ENCODE results near the gene ODF4.
"Not testable (repeated sequence)": the region's sequence is repeated elsewhere in the genome, so short reads cannot be mapped to it uniquely, and the experiment has no call there.

Gene ODF4

DNA sequence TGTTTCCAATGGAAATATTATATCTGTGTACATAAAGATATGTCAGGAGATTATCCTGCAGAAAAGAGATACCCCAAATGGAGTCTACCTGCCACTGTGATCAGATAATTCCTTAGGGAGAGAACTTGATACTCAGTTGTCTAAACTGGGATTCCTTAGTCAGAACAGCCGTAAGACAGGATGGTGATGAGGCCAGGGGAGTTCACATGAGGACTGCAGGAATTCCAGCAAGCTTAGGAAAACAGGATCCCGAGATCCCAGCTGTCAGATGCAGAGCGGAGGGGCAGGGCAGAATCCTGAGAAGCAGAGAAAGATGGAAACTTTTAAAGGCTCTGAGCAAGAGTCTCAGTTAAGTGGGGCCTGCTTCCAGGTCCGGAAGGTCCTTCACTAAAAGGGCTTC, 32.1 kb downstream of the ODF4 start:
- DNase-seq, result no peak

DNA sequence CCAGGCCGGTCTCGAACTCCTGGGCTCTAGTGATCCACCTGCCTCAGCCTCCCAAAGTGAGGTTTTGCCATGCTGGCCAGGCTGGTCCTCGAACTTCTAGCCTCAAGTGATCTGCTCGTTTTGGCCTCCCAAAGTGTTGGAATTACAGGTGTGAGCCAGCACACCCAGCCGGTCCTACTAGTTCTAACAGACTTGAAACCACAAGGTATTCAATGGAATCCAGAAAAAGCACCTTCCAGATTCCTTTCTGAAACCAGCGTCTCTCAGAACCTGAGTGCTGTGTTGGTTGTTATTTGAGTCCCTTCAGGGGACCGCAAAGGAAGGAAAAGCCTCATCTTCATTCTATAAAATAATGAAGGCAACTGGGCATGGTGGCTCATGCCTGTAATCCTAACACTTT, 32.8 kb downstream of the ODF4 start:
- no peak for DNase-seq

DNA sequence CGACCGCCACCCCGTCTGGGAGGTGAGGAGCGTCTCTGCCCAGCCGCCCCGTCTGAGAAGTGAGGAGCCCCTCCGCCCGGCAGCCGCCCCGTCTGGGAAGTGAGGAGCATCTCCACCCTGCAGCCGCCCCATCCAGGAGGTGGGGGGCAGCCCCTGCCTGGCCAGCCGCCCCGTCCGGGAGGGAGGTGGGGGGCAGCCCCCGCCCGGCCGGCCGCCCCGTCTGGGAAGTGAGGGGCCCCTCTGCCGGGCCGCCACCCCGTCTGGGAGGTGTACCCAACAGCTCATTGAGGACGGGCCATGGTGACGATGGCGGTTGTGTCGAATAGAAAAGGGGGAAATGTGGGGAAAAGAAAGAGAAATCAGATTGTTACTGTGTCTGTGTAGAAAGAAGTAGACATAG, 34.2 kb downstream of the ODF4 start:
- not testable (repeated sequence) for DNase-seq

DNA sequence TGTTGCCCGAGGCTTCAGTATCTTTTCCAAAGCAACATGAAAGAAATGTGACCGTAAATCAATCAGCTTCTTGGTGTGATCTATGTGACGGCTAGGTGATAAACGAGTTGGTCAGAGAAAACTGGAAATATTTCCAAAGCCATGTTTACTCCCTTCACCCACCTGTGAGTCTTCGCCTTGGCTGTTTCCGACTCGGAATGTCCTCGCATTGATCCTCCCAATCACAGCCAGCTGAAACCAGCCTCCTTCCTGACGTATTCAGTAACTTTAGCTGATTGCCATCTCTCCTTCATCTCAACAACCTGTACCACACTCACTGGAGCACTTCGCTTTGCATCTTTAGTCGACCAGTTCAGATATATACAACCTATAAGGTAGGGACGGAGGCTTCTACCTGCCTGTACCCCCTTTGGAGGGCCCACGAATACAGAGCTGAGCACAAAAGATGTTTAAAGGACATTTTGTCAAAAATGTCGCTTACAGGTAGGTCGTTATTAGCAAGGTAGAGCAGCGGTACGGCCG, 36.2 kb downstream of the ODF4 start:
- peak; percentile 68 for DNase-seq

DNA sequence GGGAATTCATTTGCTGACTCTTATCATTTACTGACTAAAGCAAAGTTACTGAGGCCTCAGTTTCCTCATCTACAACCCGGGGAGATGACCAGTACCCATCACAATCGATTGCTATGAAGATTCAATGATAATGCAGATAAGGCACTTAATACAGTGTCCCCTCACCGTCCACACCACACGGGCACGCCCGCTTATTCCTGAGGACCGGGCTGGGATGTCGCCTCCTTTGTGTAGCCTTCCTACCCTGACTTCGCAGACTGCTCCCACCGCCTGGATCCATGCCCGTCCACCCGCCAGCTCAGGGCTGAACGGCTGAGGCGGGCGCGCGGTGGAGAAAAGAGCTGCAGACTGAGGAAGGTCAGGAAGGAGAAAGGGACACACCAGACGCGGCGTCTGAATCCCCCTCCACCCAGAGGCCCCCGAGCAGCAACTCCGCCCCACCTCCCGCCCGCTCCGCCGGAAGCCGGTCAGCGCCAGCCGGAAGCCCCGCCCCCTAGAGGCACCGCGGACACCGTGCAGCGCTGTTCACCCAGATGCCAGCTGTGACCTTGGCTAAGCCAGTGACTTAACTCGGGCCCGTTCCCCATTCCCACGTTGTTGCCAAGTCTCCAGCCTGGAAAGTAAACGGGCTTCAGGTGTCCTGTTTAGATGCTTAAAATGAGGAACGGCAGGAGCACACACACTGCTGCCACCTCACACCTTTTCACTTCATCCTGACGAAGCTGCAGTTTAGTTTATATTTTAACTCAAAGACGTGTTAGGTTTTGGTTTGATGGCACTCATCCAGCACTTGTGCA, 36.8 kb downstream of the ODF4 start, which contains the start of gene KRABD2:
Gene KRABD2, minus strand, starts transcription at position 434 of the 797 bp plus-strand sequence.
- peak; percentile 69 for DNase-seq

DNA sequence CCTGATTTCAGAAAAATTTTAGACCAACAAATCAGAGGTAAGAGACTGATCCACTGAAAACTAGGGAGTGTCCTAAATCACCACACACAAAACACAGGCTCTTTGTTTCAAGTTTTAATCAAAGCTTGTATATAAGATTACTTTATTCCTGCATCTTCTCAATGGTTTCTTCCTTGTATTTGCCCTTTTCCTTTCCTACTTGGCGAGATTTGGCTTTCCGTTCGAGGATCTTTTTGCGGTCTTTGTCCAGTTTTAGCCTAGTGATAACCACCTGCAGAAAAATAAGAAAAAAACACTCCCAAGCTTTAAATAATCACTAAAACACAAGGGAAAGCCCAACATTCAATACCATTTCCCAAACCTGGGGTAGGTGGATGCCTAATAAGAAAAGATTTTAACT, 37.8 kb downstream of the ODF4 start:
- no peak for DNase-seq

DNA sequence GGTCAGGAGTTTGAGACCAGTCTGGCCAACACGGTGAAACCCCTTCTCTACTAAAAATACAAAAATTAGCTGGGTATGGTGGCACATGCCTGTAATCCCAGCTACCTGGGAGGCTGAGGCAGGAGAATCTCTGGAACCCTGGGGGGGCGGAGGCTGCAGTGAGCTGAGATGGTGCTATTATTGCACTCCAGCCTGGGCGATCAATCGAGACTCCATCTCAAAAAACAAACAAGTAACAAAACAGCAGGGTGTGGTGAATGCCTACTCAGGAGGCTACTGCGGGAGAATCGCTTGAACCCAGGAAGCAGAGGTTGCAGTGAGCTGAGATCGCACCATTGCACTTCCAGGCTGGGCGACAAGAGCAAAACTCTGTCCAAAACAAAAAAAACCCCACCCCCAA, 38.5 kb downstream of the ODF4 start:
- not testable (repeated sequence) for DNase-seq

DNA sequence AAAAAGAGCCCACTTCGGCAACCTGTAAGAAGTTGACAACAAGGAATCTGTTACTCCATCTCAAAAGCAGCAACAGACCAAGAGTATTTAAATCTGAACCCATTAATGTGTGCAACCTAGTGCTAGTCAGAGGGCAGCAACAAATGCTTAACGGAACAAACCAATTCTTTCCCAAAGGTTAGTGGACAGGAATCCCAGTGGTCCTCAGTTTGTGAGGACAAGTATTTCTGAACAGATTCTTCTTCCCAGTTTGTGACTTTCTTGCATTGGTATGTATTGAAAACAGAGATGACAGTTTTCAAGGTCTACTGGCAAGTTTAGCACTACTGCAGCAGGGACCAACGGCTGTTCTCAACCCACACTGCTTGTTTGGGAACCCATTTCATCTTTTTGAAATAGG, 40.4 kb downstream of the ODF4 start:
- no peak for DNase-seq

DNA sequence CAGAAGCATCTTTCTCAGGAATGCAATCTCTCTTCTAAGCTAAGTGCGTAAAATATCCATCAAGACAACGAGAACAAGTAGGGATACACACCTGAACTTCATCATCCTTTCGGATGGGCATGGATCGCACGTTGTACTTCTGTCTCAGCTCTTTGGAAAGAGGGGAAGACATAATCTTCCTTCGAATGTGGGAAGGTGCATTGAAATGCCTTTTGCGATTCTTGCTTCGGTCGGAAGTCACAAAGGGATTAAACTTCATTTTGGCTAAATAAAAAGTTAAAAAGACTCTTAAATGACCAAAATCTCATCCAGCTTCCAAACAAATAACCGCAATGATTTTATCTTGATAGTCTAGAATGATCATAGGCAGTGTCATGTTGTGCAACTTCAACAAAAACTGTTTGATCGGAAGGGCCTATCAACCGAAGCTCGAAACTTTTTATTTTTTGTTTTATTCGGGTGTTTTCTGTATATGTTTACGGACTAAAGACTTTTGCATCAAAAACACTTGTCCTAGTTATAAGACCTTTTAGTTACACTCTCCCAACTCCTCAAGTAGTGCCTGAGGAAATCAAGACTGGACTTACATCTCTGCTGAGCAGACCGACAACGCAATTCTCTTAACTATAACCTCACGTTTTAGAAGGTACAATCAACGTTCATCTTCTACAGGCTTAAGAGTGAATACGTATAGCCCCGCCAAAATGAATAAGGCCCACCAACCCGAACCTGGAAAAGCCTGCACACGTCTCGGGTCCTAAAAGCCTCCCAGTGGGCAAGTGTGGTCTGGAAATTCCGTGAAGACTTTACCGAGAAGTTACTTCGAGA, 42.6 kb downstream of the ODF4 start:
- no peak for DNase-seq

DNA sequence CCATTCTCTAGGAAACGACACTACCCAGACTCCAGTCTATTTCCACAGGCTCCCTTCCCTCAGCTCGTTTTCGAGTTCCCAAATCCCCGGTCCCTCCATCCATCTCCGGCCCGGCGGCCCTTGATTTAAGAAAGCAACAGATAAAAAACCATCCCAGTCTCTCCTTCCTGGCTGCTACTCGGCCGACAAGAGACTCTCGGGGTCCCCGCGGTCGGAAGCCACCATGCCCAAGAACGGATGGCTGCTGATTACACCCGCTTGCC, 43.2 kb downstream of the ODF4 start:
- no peak for DNase-seq

DNA sequence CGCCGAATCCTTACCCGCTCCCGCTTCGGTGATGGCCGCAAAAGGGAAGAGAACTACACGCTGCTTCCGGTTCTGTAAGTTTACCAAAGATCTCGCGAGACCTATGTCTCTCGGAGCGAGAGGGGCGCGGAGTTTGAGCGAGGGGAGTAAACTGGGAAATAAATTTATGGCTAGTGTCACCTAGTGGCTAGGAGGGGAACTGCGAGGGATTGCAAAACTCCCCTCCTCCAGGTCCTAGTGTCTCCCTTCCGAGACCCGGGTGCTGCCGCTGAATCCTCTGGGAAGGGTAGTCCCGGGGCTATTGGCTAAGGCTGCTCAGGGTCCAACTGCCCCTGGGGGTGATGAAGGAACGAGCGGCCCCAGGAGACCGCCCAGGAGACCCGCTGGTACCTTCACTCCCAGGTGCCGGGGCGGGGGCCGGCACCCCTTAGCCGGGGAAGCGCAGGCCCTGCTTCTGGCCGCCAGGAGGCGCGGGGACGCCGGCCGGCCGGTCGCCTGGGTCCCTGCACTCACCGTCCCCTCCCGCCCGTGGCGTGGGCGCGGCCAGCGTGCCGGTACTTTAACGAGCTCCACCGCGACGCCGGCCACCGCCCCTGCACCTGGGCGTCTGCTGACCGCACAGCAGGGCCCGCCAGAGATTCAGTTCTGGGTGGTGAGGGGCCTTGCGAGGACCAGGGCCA, 43.6 kb downstream of the ODF4 start, which contains the start of gene RPL26:
Gene RPL26, minus strand, starts transcription at position 51 of the 680 bp plus-strand sequence. CDS start 883 bp downstream, outside the sequence.
- DNase-seq, result peak; percentile 98

DNA sequence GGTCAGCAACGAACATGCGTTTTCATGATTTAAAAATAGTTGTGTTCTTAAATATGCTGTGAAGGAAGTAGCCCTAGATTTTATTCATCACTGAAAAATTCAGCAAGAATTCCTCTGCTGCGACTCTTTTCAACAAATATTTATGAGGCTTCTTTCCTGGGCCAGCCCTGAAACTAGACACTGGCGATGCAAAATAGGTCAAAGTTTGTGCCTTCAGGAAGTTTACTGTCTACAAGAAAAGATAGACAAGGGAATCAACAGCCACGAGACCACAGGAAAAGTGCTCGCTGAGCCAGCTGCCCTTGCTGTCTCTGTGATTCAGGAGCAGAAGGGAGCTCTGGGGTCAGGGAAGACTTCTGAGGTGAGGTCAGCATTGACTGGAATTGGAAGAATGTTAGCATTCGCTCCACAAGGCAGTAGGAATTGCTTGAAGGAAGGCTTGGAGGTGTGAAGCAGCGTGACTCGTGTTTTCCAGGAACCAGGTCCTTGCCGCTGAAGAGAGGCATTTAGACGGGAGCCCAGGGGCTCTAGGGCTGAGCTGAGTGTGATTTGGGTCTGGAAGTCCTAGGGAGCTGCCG, 45.2 kb downstream of the ODF4 start:
- peak; percentile 83 for DNase-seq

DNA sequence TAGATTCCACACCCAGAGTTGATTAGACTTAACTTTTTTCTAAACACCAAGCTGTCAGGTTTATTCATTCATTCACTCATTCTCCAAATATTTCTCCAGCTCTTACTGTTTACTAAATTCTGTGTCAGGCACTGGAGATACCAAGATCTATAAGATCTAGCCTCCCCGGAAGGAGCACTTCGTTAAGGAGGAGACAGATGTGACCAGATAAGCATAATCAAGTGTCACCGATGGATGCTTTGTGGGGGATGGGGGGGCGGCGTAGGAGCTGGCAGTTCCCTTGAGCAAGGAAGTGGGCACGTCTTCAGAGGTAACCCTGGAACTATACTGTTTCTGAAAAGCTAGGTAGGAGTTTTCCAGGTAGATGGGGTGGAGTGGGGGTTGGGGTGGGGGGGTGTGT, 47.2 kb downstream of the ODF4 start:
- no peak for DNase-seq

DNA sequence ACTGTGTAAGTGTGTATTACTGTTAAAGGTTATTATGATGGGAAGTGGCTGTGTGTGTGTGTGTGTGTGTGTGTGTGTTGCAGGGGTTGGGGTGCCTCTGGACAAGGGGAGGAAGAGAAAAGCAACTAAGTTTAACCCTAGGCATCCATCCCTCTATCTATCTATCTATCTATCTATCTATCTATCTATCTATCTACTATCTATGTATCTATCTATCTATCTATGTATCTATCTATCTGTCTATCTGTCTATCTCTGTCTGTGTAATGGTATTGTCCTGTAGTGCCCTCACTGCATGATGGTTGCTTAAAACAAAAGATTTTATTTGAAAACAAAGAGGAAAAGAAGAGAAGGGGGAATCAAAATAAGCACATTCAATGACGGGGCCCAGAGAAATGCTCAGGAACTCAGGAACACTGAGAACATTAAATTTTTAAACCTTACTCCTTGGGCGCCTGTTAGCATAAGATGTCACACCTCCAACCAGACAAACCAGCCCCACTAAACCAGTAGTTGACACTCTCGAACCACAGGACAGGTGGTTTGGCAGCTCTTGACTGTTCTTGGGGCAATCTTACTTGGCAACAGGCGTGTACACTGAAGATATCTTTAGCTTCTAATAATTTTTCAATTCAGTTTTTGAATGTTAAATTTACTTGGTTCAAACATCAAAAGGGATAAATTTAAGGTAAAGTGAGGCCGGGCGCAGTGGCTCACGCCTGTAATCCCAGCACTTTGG, 48.4 kb downstream of the ODF4 start:
- DNase-seq, result no peak

DNA sequence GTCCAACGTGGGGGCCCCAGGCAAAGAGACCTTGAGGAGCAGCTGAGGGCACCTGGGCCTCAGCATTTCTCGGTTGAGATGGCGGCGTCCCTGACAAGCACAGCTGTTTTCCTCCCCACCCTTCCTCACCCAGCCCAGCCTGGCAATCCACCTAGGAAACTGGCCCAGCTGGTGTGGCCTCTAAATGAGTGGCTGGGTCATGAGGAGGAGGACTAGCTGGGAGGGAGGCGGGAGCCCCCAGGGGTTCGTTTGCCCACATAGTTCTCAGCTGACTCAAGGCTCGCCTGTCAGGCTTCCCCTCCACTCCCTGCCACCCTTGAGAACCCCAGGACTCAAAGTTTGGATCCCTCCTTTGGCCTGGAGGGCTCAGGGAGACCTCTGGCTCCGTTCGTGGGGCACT, 52.1 kb downstream of the ODF4 start:
- no peak for DNase-seq

DNA sequence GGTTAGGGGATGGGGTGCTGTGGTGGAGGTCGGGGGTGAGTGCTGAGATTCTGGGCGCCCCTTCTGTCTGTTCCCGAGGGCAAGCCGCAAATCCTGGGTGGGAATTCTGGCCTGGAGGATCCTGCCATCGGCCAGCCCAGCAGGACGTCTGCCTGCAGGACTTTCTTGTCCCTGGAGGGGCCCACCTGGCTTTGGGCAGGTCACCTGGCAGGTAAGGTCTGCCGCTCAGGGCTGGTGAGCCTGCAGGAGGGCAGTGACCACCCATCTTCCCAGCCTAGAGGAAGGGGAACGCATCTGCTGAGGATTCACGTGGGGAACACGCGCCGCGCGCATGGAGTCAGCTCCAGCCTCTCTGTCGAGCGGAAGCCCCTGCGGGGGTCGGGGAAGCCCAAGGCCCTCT, 52.6 kb downstream of the ODF4 start:
- no peak for DNase-seq

DNA sequence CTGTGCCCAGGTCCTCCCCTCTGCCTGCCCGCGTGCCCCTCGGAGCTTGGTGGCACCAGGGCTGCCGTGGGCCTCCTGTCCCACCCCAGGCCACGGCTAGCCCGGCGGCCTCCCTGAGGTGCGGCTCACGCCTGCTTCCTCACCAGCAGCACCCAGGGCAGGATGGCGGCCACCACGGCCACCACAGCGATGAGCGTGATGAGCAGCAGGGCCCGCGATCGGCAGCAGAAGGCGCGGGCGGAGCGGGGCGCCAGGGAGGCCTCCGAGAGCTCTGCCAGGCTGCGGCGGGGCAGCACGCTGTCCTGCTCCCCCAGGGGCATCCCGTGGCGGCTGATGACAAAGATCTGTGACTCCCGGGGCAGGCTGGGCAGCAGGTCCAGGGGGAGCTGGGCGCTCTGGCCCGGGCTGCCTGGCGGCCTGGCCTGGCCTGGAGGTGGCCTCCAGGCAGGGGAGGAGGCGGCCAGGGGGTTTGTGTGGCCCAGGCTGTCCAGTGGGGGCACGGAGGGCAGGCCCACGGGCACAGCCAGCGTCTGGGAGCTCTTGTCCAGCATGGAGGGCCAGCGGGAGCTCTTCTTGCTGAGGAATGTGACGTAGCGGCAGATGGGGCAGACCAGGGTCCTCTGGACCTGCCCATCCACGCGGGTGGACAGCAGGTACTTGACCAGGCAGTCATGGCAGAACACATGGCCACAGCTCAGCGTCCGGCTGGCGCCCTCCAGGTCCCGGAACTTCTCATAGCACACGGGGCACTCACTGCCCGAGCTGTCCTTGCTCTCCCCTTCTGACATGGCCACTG, 53.2 kb downstream of the ODF4 start:
- DNase-seq, result no peak

DNA sequence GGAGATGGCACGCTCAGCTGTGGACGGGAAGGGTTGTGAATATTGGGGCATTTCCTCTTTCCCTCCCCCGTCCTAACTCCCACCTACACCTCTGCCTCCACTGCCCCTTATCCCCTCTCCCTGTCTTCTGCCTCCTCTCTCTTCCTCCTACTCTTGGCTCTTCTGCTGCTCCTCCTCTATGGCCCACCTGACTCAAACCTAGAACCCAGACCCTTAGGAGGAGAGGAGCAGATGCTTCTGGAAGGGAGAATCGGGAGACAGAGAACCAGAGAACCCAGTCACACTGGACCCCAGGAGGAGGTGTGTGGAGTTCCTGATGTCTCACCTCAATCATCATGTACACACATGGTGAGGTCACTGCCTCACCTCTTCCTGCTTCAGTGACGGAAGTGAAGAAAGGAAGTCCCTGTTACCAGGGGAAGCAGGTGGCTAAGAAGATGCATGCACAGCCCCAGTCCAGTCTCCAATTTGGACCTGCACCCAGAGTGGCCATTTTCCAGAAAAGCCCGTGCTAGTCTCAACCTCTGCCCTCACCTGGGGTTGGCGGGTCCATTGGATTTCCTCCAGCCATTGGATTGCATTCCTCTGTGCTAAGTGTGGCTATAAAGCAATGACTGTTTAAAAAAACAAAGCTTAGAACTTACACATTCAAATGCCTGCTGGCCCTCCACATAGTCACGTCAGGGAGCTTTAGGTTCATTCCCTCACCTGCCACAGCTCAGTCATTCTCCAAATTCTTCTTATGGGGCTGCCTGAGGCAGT, 54.0 kb downstream of the ODF4 start:
- no peak for DNase-seq

DNA sequence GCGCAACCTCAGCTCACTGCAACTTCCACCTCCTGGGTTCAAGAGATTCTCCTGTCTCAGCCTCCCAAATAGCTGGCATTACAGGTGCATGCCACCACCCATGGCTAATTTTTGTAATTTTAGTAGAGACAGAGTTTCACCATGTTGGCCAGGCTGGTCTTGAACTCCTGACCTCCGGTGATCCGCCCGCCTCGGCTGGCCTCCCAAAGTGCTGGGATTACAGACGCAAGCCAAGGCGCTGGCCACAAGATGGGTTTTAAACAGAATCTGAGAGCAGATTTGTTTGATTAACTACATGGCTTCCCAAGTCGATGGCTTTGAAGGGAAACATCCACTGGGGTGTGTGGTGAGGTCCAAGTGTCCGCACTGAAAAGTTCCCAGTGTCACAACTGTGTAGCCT, 54.9 kb downstream of the ODF4 start:
- not testable (repeated sequence) for DNase-seq

Data from kidney glomerular epithelial cell (primary cell).